ENCODE data around the gene MX1. TPM values are rescaled to one million over a fixed set of nuclear protein-coding genes. Genes with fewer than 3 reads are reported as not detected.

The MX1 gene
- total and polyA plus RNA-seq, 2 donors (not counting 1 experiment from before 2014, with no cell fraction given), result 10.3 to 17.5 TPM

- Histone ChIP-seq H4K20me1 (ENCODE audit: control insufficient read depth, extremely low read depth, insufficient read depth, low read length) (no peaks in the 10 kb centered on the region), H3K9me3 (ENCODE audit: control insufficient read depth, insufficient read depth, low read depth, low read length) (no peaks in the 10 kb centered on the region), H3K4me3 (replicated peaks in 1 of 4; ENCODE audit: control extremely low read depth in 1 of 4, insufficient read depth in 1 of 4, low read depth in 3 of 4, low read length in 4 of 4) (no peak overlapping the region), H3K36me3 (ENCODE audit: control insufficient read depth, insufficient read depth, low read length) (no peaks in the 10 kb centered on the region), H3K27me3 (ENCODE audit: control insufficient read depth, insufficient read depth, low read length) (no peaks in the 10 kb centered on the region), H3K4me2 (ENCODE audit: extremely low read depth, insufficient read depth, low read length) (no peak overlapping the region), H3K4me1 (ENCODE audit: control insufficient read depth, extremely low read depth, insufficient read depth, low read length) (no peaks in the 10 kb centered on the region), H3K27ac (ENCODE audit: insufficient read depth, low read length) (no peak overlapping the region), H3K9ac (ENCODE audit: insufficient read depth, low read length) (no peak overlapping the region), H3K79me2 (ENCODE audit: control insufficient read depth, insufficient read depth, low read length) (no peaks in the 10 kb centered on the region), H2AFZ (ENCODE audit: low read length) (no peak overlapping the region)
- no peak for DNase-seq (ENCODE audit: low read depth in 2 of 2)
- TF ChIP-seq EZH2 (IDR thresholded peaks at IDR 0.05; ENCODE audit: low read length, missing control alignments) (no peak), CTCF (conservative IDR thresholded peaks at IDR 0.05 in 1 of 2, IDR thresholded peaks at IDR 0.05 in 1 of 2; ENCODE audit: low read depth in 1 of 2, low read length in 2 of 2) (no peak)
Observed at GRCh38 chr21:41428847-41429246, 2.8 kb downstream of the MX1 start.

- no peak overlapping the region for H3K9ac ChIP-seq (ENCODE audit: insufficient read depth, low read length)
- TF ChIP-seq CTCF (conservative IDR thresholded peaks at IDR 0.05 in 1 of 2, IDR thresholded peaks at IDR 0.05 in 1 of 2; ENCODE audit: low read depth in 1 of 2, low read length in 2 of 2) (no peak), EZH2 (IDR thresholded peaks at IDR 0.05; ENCODE audit: low read length, missing control alignments) (no peak)
- no peaks in the 10 kb centered on the region for H3K27me3 ChIP-seq (ENCODE audit: control insufficient read depth, insufficient read depth, low read length)
- H3K27ac ChIP-seq (ENCODE audit: insufficient read depth, low read length), result no peak overlapping the region
- H3K4me2 ChIP-seq (ENCODE audit: extremely low read depth, insufficient read depth, low read length), result no peak overlapping the region
- no peaks in the 10 kb centered on the region for H3K9me3 ChIP-seq (ENCODE audit: control insufficient read depth, insufficient read depth, low read depth, low read length)
- DNase-seq (ENCODE audit: low read depth in 2 of 2), result no peak
- H2AFZ ChIP-seq (ENCODE audit: low read length), result no peak overlapping the region
- no peaks in the 10 kb centered on the region for H4K20me1 ChIP-seq (ENCODE audit: control insufficient read depth, extremely low read depth, insufficient read depth, low read length)
- H3K4me1 ChIP-seq (ENCODE audit: control insufficient read depth, extremely low read depth, insufficient read depth, low read length), result no peaks in the 10 kb centered on the region
- H3K79me2 ChIP-seq (ENCODE audit: control insufficient read depth, insufficient read depth, low read length), result no peaks in the 10 kb centered on the region
- no peaks in the 10 kb centered on the region for H3K36me3 ChIP-seq (ENCODE audit: control insufficient read depth, insufficient read depth, low read length)
- H3K4me3 ChIP-seq (replicated peaks in 1 of 4; ENCODE audit: control extremely low read depth in 1 of 4, insufficient read depth in 1 of 4, low read depth in 3 of 4, low read length in 4 of 4), result no peak overlapping the region
Observed at GRCh38 chr21:41429305-41429704, 3.3 kb downstream of the MX1 start.

GRCh38 chr21:41429925-41430491, 4.0 kb downstream of the MX1 start:
- Histone ChIP-seq H3K9me3 (ENCODE audit: control insufficient read depth, insufficient read depth, low read depth, low read length) (no peaks in the 10 kb centered on the region), H3K36me3 (ENCODE audit: control insufficient read depth, insufficient read depth, low read length) (no peaks in the 10 kb centered on the region), H3K4me1 (ENCODE audit: control insufficient read depth, extremely low read depth, insufficient read depth, low read length) (no peaks in the 10 kb centered on the region), H3K27ac (ENCODE audit: insufficient read depth, low read length) (no peak overlapping the region), H3K9ac (ENCODE audit: insufficient read depth, low read length) (no peak overlapping the region), H4K20me1 (ENCODE audit: control insufficient read depth, extremely low read depth, insufficient read depth, low read length) (no peaks in the 10 kb centered on the region), H3K79me2 (ENCODE audit: control insufficient read depth, insufficient read depth, low read length) (no peaks in the 10 kb centered on the region), H3K4me3 (replicated peaks in 1 of 4; ENCODE audit: control extremely low read depth in 1 of 4, insufficient read depth in 1 of 4, low read depth in 3 of 4, low read length in 4 of 4) (no peak overlapping the region), H2AFZ (ENCODE audit: low read length) (no peak overlapping the region), H3K4me2 (ENCODE audit: extremely low read depth, insufficient read depth, low read length) (no peak overlapping the region), H3K27me3 (ENCODE audit: control insufficient read depth, insufficient read depth, low read length) (no peaks in the 10 kb centered on the region)
- TF ChIP-seq EZH2 (IDR thresholded peaks at IDR 0.05; ENCODE audit: low read length, missing control alignments), result no peak
- no peak for TF ChIP-seq CTCF (conservative IDR thresholded peaks at IDR 0.05 in 1 of 2, IDR thresholded peaks at IDR 0.05 in 1 of 2; ENCODE audit: low read depth in 1 of 2, low read length in 2 of 2)
- DNase-seq (ENCODE audit: low read depth in 2 of 2), result no peak
